ENCODE measurements around the gene BSG. TPM values are rescaled to one million over a fixed set of nuclear protein-coding genes. Genes with fewer than 3 reads are reported as not detected.

Gene BSG
- total and polyA plus RNA-seq, 9 of the 15 experiments (the other 6 are each of a cell fraction or from before 2014, with no cell fraction given), result 4.6 to 495 (median 187) TPM

GRCh38 chr19:610801-611480 lies 38.5 kb downstream of the BSG start (continued):
- TF ChIP-seq ZBTB7A (IDR thresholded peaks at IDR 0.05; ENCODE audit: borderline replicate concordance, control insufficient read depth, low read depth, low read length), result peak; percentile 94
- peak; percentile 56 for TF ChIP-seq TAF9B (IDR thresholded peaks at IDR 0.05; ENCODE audit: partially characterized antibody)
- TF ChIP-seq ZNF347 (CRISPR knock-in tag; IDR thresholded peaks at IDR 0.05; ENCODE audit: low read depth), result no peak
- no peak for TF ChIP-seq SIX5 (IDR thresholded peaks at IDR 0.05; ENCODE audit: borderline replicate concordance in 1 of 2, insufficient read depth in 1 of 2, low read depth in 1 of 2, low read length in 2 of 2)
- TF ChIP-seq PTBP1 (IDR thresholded peaks at IDR 0.05; ENCODE audit: low read depth, low read length), result no peak
- TF ChIP-seq NR2C2 (CRISPR knock-in tag; IDR thresholded peaks at IDR 0.05), result no peak
- peak; percentile 78 for TF ChIP-seq NR2C2 (tag; IDR thresholded peaks at IDR 0.05)
- TF ChIP-seq KLF16 (IDR thresholded peaks at IDR 0.05), result peak; percentile 36; the same call in 1 of the 2 replicates
- TF ChIP-seq KDM4B (IDR thresholded peaks at IDR 0.05; ENCODE audit: borderline replicate concordance in 2 of 2, low read depth in 1 of 2), result 0 out of 4 replicates have a peak, but pooled peaks of 1 of the 2 experiments have one; percentile 88
- TF ChIP-seq NFIC (IDR thresholded peaks at IDR 0.05), result peak; percentile 53
- no peak for TF ChIP-seq TSC22D4 (tag; IDR thresholded peaks at IDR 0.05)
- TF ChIP-seq ELF4 (CRISPR knock-in tag; IDR thresholded peaks at IDR 0.05), result 0 out of 2 replicates have a peak, but pooled peaks have one; percentile 34
- no peak for TF ChIP-seq GTF3C2 (IDR thresholded peaks at IDR 0.05; ENCODE audit: borderline replicate concordance, extremely low read depth, insufficient read length)
- TF ChIP-seq UBTF (IDR thresholded peaks at IDR 0.05; ENCODE audit: borderline replicate concordance in 1 of 2, low read depth in 2 of 2, low read length in 2 of 2), result 0 out of 4 replicates have a peak, but pooled peaks of 1 of the 2 experiments have one; percentile 58
- peak; percentile 56 for TF ChIP-seq CBFA2T2 (conservative IDR thresholded peaks at IDR 0.05)
- TF ChIP-seq KDM1A (IDR thresholded peaks at IDR 0.05), result peak in 1 of 2 experiments; percentile 15; a peak in 2 of 4 replicates
- no peak for TF ChIP-seq HOXB6 (CRISPR knock-in tag; IDR thresholded peaks at IDR 0.05; ENCODE audit: borderline replicate concordance)
- TF ChIP-seq HDAC2 (IDR thresholded peaks at IDR 0.05), result peak; percentile 53
- TF ChIP-seq THAP12 (CRISPR knock-in tag; IDR thresholded peaks at IDR 0.05), result no peak
- no peak; the same call in 1 of the 2 replicates for TF ChIP-seq HCFC1 (IDR thresholded peaks at IDR 0.05; ENCODE audit: low read depth, low read length)
- peak; percentile 96 for TF ChIP-seq ZKSCAN8 (CRISPR knock-in tag; IDR thresholded peaks at IDR 0.05)
